ENCODE measurements around the gene CREBRF. TPM values are rescaled to one million over a fixed set of nuclear protein-coding genes. Genes with fewer than 3 reads are reported as not detected.

Gene CREBRF
- total and polyA plus RNA-seq, 2 donors (not counting 3 experiments of a cell fraction or from before 2014, with no cell fraction given) = 2.7 to 8.8 TPM

DNA sequence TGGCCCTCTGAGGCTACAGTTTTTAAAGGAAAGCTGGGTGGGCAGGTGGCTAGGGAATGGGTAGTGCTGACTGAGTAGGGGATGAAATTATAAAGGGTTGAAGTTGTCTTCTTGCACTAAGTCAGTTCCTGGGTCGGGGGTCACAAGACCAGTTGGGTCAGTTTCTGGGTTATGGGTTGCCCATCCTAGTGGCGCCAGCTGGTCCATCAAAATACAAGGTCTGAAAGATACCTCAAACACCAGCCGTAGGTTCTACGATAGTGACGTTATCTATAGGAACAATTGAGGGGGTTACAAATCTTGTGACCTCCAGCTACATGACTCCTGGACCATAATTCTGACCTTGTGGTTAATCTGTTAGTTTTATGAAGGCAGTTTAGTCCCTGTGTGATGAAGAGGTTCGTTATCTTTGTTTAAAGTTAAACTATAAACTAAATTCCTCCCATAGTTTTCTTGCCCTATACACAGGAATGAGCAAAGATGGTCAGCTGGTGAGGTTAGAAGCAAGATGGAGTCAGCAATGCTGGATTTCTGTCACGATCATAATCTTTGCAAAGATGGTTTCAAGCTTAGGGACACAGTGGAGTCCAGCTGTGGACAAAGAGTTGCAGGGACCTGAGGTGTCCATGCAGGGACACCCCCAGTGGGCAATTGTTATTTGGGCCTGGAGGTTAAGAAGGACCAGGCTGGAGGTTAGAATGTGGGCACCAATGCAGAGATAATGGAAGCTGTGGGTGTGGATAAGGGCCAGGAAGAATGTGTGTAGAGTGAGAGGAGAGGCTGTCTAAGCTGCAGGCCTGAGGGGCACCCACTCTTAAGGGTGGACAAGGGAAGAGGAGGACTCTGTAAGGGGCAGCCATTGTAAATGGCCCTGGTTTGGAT, 14.0 kb upstream of the CREBRF start:
- no peaks in the 10 kb centered on the region for H3K36me3 ChIP-seq (ENCODE audit: control insufficient read depth in 2 of 2, extremely low read depth in 1 of 2, insufficient read depth in 2 of 2, low read length in 2 of 2)
- H3K4me2 ChIP-seq (ENCODE audit: insufficient read depth, low read length) = no peak overlapping the region
- intact Hi-C loops (cut with micrococcal nuclease) = no loop called here
- H3K79me2 ChIP-seq (ENCODE audit: control insufficient read depth, insufficient read depth, low read length) = no peaks in the 10 kb centered on the region
- TF ChIP-seq EZH2 (IDR thresholded peaks at IDR 0.05; ENCODE audit: borderline replicate concordance, low read depth, low read length, severe bottlenecking) = no peak
- TF ChIP-seq POLR2AphosphoS5 (IDR thresholded peaks at IDR 0.05; ENCODE audit: insufficient read depth, low read depth, low read length) = no peak
- no peak for TF ChIP-seq JUN (IDR thresholded peaks at IDR 0.05; ENCODE audit: borderline replicate concordance, insufficient read depth, insufficient read length, low read depth)
- TF ChIP-seq, protein P1, sequence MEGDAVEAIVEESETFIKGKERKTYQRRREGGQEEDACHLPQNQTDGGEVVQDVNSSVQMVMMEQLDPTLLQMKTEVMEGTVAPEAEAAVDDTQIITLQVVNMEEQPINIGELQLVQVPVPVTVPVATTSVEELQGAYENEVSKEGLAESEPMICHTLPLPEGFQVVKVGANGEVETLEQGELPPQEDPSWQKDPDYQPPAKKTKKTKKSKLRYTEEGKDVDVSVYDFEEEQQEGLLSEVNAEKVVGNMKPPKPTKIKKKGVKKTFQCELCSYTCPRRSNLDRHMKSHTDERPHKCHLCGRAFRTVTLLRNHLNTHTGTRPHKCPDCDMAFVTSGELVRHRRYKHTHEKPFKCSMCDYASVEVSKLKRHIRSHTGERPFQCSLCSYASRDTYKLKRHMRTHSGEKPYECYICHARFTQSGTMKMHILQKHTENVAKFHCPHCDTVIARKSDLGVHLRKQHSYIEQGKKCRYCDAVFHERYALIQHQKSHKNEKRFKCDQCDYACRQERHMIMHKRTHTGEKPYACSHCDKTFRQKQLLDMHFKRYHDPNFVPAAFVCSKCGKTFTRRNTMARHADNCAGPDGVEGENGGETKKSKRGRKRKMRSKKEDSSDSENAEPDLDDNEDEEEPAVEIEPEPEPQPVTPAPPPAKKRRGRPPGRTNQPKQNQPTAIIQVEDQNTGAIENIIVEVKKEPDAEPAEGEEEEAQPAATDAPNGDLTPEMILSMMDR (IDR thresholded peaks at IDR 0.05; ENCODE audit: extremely low read depth in 1 of 2, insufficient read depth in 1 of 2, low read depth in 1 of 2, low read length in 2 of 2) = no peak
- no peak for TF ChIP-seq FOS (IDR thresholded peaks at IDR 0.05; ENCODE audit: borderline replicate concordance, insufficient read depth, low read length)
- no peak for TF ChIP-seq POLR2A (IDR thresholded peaks at IDR 0.05; ENCODE audit: low read depth, low read length)
- TF ChIP-seq GATA2 (IDR thresholded peaks at IDR 0.05; ENCODE audit: insufficient read depth, insufficient read length, low read depth, low read length) = no peak
- TF ChIP-seq MYC (IDR thresholded peaks at IDR 0.05; ENCODE audit: low read depth, low read length) = no peak
- no peak overlapping the region for H2AFZ ChIP-seq (ENCODE audit: low read depth, low read length)
- dilution Hi-C loops (cut with MboI; ENCODE audit: extremely low pct_ligation_motif_present, low sequenced_read_pairs) = no loop called here
- no TSS peak for BruUV-seq (replicated peaks)
- H4K20me1 ChIP-seq (replicated peaks; ENCODE audit: control insufficient read depth, extremely low read depth, insufficient read depth, low read length) = no peaks in the 10 kb centered on the region
- no peaks in the 10 kb centered on the region for H3K4me1 ChIP-seq (ENCODE audit: control insufficient read depth, extremely low read depth, insufficient read depth, low read length)
- POLR2A ChIA-PET = no interaction called here
- H3K27ac ChIP-seq (ENCODE audit: insufficient read depth, low read depth, low read length) = no peak overlapping the region
- DNase-seq (ENCODE audit: low read depth, low spot score) (no peak), FAIRE-seq (no peak)
- H3K9ac ChIP-seq (replicated peaks; ENCODE audit: extremely low read depth, insufficient read depth, low read length) = no peak overlapping the region
- no peak overlapping the region for H3K4me3 ChIP-seq (replicated peaks in 1 of 3; ENCODE audit: insufficient read depth in 1 of 3, low read depth in 1 of 3, low read length in 3 of 3)
- no peaks in the 10 kb centered on the region for H3K9me1 ChIP-seq (replicated peaks; ENCODE audit: control insufficient read depth, extremely low read depth, insufficient read depth, low read length)
- CTCF ChIA-PET = interaction anchor here (1.0 to 1.4 kb wide), 4 partner anchors 23 to 58 kb away, joined by 3 to 5 read pairs (median 3); no protein-coding TSS in a partner anchor
- H3K27me3 ChIP-seq (ENCODE audit: control insufficient read depth in 2 of 2, insufficient read depth in 2 of 2, low read length in 2 of 2) = no peaks in the 10 kb centered on the region
- H3K9me3 ChIP-seq (replicated peaks; ENCODE audit: control insufficient read depth, insufficient read depth, low read length) = no peaks in the 10 kb centered on the region
